ENCODE data around the gene SCGB1A1. TPM values are rescaled to one million over a fixed set of nuclear protein-coding genes. Genes with fewer than 3 reads are reported as not detected.

Gene SCGB1A1
- total RNA-seq, 1 experiment from 2014 or later: not detected

- Mint-ChIP-seq H3K27ac (ENCODE audit: unreplicated experiment) (peak overlapping the region; percentile 8), H3K4me1 (ENCODE audit: low read depth, unreplicated experiment) (peaks cover 15% of the 10 kb centered on the region)
- CTCF ChIA-PET: interaction anchor here (1.0 kb wide), 1 partner anchor 8 kb away, joined by 3 read pairs; no protein-coding TSS in a partner anchor
These were observed 2.2 kb upstream of the SCGB1A1 start for GRCh38 chr11:62416596-62416995.

DNA sequence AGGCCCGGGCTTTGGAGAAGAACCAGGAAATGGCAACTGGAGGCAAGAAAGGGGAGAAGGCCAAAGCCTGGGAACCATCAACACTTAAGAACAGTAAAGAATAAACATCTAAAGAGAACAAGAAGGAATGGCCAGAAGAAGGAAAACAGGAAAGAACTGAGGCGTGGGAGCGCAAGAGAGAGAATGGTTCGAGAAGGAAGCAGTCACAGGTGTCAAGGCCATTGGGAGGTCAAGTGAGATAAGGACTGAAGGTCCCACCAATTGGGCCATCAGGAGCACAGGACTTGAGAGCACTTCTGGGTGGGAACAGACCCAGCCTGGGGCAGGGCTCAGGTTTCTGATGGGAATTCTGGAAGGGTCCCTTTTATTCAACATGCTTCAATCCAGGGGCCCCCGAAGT lies 697 bp upstream of the SCGB1A1 start:
- ChIA-PET CTCF (no interaction called here), POLR2A (interaction anchor here (0.6 kb wide), 1 partner anchor 9 kb away, joined by 4 read pairs; no protein-coding TSS in a partner anchor)
- Mint-ChIP-seq H3K27me3 (ENCODE audit: insufficient read depth, unreplicated experiment) (no peaks in the 10 kb centered on the region), H3K36me3 (ENCODE audit: insufficient read depth, unreplicated experiment) (no peaks in the 10 kb centered on the region), H3K9me3 (ENCODE audit: unreplicated experiment) (peaks cover 8% of the 10 kb centered on the region), H3K27ac (ENCODE audit: unreplicated experiment) (peak overlapping the region; percentile 49), H3K4me1 (ENCODE audit: low read depth, unreplicated experiment) (peaks cover 19% of the 10 kb centered on the region), H3K4me3 (ENCODE audit: unreplicated experiment) (no peak overlapping the region)
- DNase-seq: no peak
- TF ChIP-seq, protein P1, sequence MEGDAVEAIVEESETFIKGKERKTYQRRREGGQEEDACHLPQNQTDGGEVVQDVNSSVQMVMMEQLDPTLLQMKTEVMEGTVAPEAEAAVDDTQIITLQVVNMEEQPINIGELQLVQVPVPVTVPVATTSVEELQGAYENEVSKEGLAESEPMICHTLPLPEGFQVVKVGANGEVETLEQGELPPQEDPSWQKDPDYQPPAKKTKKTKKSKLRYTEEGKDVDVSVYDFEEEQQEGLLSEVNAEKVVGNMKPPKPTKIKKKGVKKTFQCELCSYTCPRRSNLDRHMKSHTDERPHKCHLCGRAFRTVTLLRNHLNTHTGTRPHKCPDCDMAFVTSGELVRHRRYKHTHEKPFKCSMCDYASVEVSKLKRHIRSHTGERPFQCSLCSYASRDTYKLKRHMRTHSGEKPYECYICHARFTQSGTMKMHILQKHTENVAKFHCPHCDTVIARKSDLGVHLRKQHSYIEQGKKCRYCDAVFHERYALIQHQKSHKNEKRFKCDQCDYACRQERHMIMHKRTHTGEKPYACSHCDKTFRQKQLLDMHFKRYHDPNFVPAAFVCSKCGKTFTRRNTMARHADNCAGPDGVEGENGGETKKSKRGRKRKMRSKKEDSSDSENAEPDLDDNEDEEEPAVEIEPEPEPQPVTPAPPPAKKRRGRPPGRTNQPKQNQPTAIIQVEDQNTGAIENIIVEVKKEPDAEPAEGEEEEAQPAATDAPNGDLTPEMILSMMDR (IDR thresholded peaks at IDR 0.05; ENCODE audit: insufficient read depth in 1 of 2, low read depth in 1 of 2, low read length in 1 of 2, severe bottlenecking in 1 of 2, unreplicated experiment in 1 of 2): no peak
- Histone ChIP-seq H3K9me3 (no peaks in the 10 kb centered on the region), H3K4me1 (peaks cover 11% of the 10 kb centered on the region), H3K27me3 (replicated peaks; ENCODE audit: control insufficient read depth, insufficient read depth, low read length) (no peaks in the 10 kb centered on the region), H3K4me3 (ENCODE audit: low read depth, low read length) (no peak overlapping the region), H3K36me3 (ENCODE audit: control insufficient read depth, insufficient read depth, low read length) (no peaks in the 10 kb centered on the region)
- BruUV-seq (replicated peaks): no TSS peak
- intact Hi-C loops (cut with micrococcal nuclease; ENCODE audit: unreplicated experiment): no loop called here

More at GRCh38 chr11:62416596-62416995, 2.2 kb upstream of the SCGB1A1 start:
- intact Hi-C loops (cut with micrococcal nuclease; ENCODE audit: unreplicated experiment): no loop called here
- no peaks in the 10 kb centered on the region for H3K9me3 ChIP-seq
- H3K36me3 ChIP-seq (ENCODE audit: control insufficient read depth, insufficient read depth, low read length): no peaks in the 10 kb centered on the region
- POLR2A ChIA-PET: no interaction called here
- H3K4me3 Mint-ChIP-seq (ENCODE audit: unreplicated experiment): no peak overlapping the region
- H3K4me3 ChIP-seq (ENCODE audit: low read depth, low read length): no peak overlapping the region
- H3K4me1 ChIP-seq: peaks cover 8% of the 10 kb centered on the region
- no peaks in the 10 kb centered on the region for H3K27me3 Mint-ChIP-seq (ENCODE audit: insufficient read depth, unreplicated experiment)
- no TSS peak for BruUV-seq (replicated peaks)
- H3K36me3 Mint-ChIP-seq (ENCODE audit: insufficient read depth, unreplicated experiment): no peaks in the 10 kb centered on the region
- H3K9me3 Mint-ChIP-seq (ENCODE audit: unreplicated experiment): peaks cover 8% of the 10 kb centered on the region
- TF ChIP-seq, protein P1 (IDR thresholded peaks at IDR 0.05; ENCODE audit: insufficient read depth in 1 of 2, low read depth in 1 of 2, low read length in 1 of 2, severe bottlenecking in 1 of 2, unreplicated experiment in 1 of 2): no peak
- DNase-seq: no peak
- H3K27me3 ChIP-seq (replicated peaks; ENCODE audit: control insufficient read depth, insufficient read depth, low read length): no peaks in the 10 kb centered on the region

DNA sequence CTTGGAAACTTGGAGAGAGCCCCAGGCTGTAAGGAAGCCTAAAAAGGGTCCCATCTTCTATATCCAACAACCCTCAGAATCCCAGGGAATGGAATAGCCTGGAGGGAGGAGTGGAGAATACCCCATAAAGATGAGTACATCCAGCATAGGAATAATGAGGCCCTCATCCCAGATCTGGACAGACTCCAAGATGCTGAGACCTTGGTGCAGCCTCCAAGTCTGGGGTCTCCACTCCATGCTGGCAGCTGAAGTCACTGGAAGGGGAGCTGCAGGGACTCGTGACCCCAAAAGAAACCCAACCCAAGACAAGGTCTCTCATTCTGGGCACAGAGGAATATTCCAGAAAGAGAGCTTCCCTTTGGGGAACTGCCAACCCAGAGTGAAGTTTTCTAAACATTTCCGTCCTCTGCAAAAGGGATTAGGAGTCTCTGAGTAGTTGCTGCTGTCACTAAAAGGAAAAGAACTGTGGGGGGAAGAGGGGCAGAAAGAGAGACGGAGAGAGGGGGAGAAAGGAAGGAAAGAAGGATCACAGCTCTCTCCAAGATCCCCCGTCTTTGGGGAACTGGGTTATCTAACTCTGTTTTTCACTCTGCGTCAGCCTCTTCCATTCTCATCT lies 589 bp downstream of the SCGB1A1 start:
- CTCF ChIA-PET: interaction anchor here (0.6 to 0.9 kb wide), 2 partner anchors 24 to 26 kb away, joined by 3 read pairs; no protein-coding TSS in a partner anchor
- Mint-ChIP-seq H3K4me3 (ENCODE audit: unreplicated experiment) (no peak overlapping the region), H3K9me3 (ENCODE audit: unreplicated experiment) (peaks cover 8% of the 10 kb centered on the region), H3K27me3 (ENCODE audit: insufficient read depth, unreplicated experiment) (no peaks in the 10 kb centered on the region), H3K36me3 (ENCODE audit: insufficient read depth, unreplicated experiment) (peaks cover 5% of the 10 kb centered on the region), H3K4me1 (ENCODE audit: low read depth, unreplicated experiment) (peaks cover 30% of the 10 kb centered on the region), H3K27ac (ENCODE audit: unreplicated experiment) (no peak overlapping the region)
- H3K27me3 ChIP-seq (replicated peaks; ENCODE audit: control insufficient read depth, insufficient read depth, low read length): no peaks in the 10 kb centered on the region
- no peaks in the 10 kb centered on the region for H3K9me3 ChIP-seq
- DNase-seq: no peak
- H3K4me3 ChIP-seq (ENCODE audit: low read depth, low read length): no peak overlapping the region
- no TSS peak for BruUV-seq (replicated peaks)
- H3K36me3 ChIP-seq (ENCODE audit: control insufficient read depth, insufficient read depth, low read length): no peaks in the 10 kb centered on the region
- H3K4me1 ChIP-seq: peaks cover 24% of the 10 kb centered on the region
- POLR2A ChIA-PET: no interaction called here
- intact Hi-C loops (cut with micrococcal nuclease; ENCODE audit: unreplicated experiment): no loop called here
- TF ChIP-seq, protein P1 (IDR thresholded peaks at IDR 0.05; ENCODE audit: insufficient read depth in 1 of 2, low read depth in 1 of 2, low read length in 1 of 2, severe bottlenecking in 1 of 2, unreplicated experiment in 1 of 2): no peak
